Spleen (tissue), 11 donors: ENCODE data around the gene APOBEC2. TPM values are rescaled to one million over a fixed set of nuclear protein-coding genes. Genes with fewer than 3 reads are reported as not detected.

Experiments used
- DNase-seq: peaks from one replicate; pipeline ENCODE4 v3.0.0-alpha.2; 2020
- H3K27ac ChIP-seq, 8 donors: fragments of 200-600 bp; sonication (generic) in 7 of 8; 1 replicate in 4 of 8; 2 replicates in 4 of 8; pipeline versions ENCODE4 v1.5.0 to v1.8.0; 2016 to 2021; ENCODE audit warnings: inconsistent platforms in 4 of 8, mild to moderate bottlenecking in 4 of 8, moderate library complexity in 1 of 8
- H3K27me3 ChIP-seq, 7 donors: fragments of 200-600 bp; sonication (generic) in 6 of 7; replicated peaks in 1 of 7; 1 replicate in 4 of 7; 2 replicates in 3 of 7; pipeline versions ENCODE4 v1.5.0 to v1.8.0; 2016 to 2021; ENCODE audit warnings: inconsistent platforms in 3 of 7, mild to moderate bottlenecking in 1 of 7
- H3K36me3 ChIP-seq, 6 donors: fragments of 200-600 bp; sonication (generic) in 5 of 6; 1 replicate in 4 of 6; 2 replicates in 2 of 6; pipeline versions ENCODE4 v1.5.0 to v1.8.0; 2016 to 2021; ENCODE audit warnings: inconsistent platforms in 2 of 6
- H3K4me1 ChIP-seq, 6 donors: fragments of 200-600 bp; sonication (generic) in 5 of 6; 1 replicate in 3 of 6; 2 replicates in 3 of 6; pipeline versions ENCODE4 v1.5.0 to v1.8.0; 2016 to 2021; ENCODE audit warnings: inconsistent platforms in 3 of 6
- H3K4me3 ChIP-seq, 8 donors: fragments of 200-600 bp; sonication (generic) in 7 of 8; 1 replicate in 4 of 8; 2 replicates in 4 of 8; pipeline versions ENCODE4 v1.5.0 to v1.8.0; 2016 to 2021; ENCODE audit warnings: inconsistent platforms in 4 of 8, mild to moderate bottlenecking in 4 of 8, moderate library complexity in 2 of 8
- H3K9me3 ChIP-seq, 8 donors: fragments of 200-600 bp; sonication (generic) in 7 of 8; 1 replicate in 4 of 8; 2 replicates in 4 of 8; pipeline versions ENCODE4 v1.5.0 to v1.8.0; 2016 to 2021; ENCODE audit warnings: inconsistent platforms in 4 of 8
- POLR2A ChIP-seq, 3 donors: fragments of 450-650 bp; IDR thresholded peaks; one replicate each; pipeline ENCODE4 v1.5.1; 2017; ENCODE audit warnings: antibody characterized with exemption in 3 of 3, mild to moderate bottlenecking in 1 of 3
- POLR2AphosphoS5 ChIP-seq, 3 donors: sonication (generic); formaldehyde crosslinking; IDR thresholded peaks; one replicate each; pipeline ENCODE4 v1.5.1; 2017; ENCODE audit warnings: antibody characterized with exemption in 3 of 3
- WGBS, 5 donors: extraction: QIAGEN DNeasy Blood & Tissue Kit in 3 of 5; methylation state at CpG; one replicate each; pipeline versions ENCODE4 v1.1.5 to v1.1.7; 2013 to 2018; 5-methylcytosine and 5-hydroxymethylcytosine counted together
- intact Hi-C: fragments of 100-400 bp; cut with DNase I; formaldehyde crosslinking; loops from one replicate; pipeline ENCODE4 v1.15.0; 2023; ENCODE audit warnings: low total_unique reads
- polyA plus RNA-seq, 3 donors: library from polyadenylated mRNA; stranded (reverse); fragments of 200-250 nt; gene quantifications; one replicate each; pipeline ENCODE4 v1.2.1, GENCODE V29; 2013
- total RNA-seq, 7 donors: library from RNA; depleted of rRNA in 3 of 7; stranded (reverse); fragments of >200 nt in 3 of 7; fragmentation: NEBNext Ultra II Directional in 4 of 7; extraction: Animal tissue kit (Norgen Biotek cat#: 25700) in 4 of 7; gene quantifications; one replicate each; pipeline versions ENCODE4 v1.1.0 to v1.2.1, GENCODE V29; 2016 to 2021
- TF ChIP-seq, protein P1 (sequence below), 11 experiments: fragments of 200-600 bp in 7 of 11; fragments of 450-650 bp in 4 of 11; sonication (generic) in 4 of 11; IDR thresholded peaks in 8 of 11; conservative IDR thresholded peaks in 3 of 11; 1 replicate in 7 of 11; 2 replicates in 4 of 11; pipeline versions ENCODE4 v1.4.0 to v1.8.0; 2016 to 2021; ENCODE audit warnings: antibody characterized with exemption in 11 of 11, inconsistent platforms in 4 of 11, mild to moderate bottlenecking in 1 of 11
- donor health status: healthy with polysubstance abuse.
- donor health status: DM: no; HTN: no; CAD: no; lungs with moderate emphysema.
- donor health status: DM: no; HTN: no; CAD: no.
- donor health status: Bipolar disorder and iron deficiency.
- donor health status: healthy.
- donor health status: DM: no; HTN: no; CAD: no.
- donor health status: DM: yes; HTN: yes; CAD: no.

Gene APOBEC2
- total and polyA plus RNA-seq, 10 donors = 0.23 TPM; not detected in 9

DNA sequence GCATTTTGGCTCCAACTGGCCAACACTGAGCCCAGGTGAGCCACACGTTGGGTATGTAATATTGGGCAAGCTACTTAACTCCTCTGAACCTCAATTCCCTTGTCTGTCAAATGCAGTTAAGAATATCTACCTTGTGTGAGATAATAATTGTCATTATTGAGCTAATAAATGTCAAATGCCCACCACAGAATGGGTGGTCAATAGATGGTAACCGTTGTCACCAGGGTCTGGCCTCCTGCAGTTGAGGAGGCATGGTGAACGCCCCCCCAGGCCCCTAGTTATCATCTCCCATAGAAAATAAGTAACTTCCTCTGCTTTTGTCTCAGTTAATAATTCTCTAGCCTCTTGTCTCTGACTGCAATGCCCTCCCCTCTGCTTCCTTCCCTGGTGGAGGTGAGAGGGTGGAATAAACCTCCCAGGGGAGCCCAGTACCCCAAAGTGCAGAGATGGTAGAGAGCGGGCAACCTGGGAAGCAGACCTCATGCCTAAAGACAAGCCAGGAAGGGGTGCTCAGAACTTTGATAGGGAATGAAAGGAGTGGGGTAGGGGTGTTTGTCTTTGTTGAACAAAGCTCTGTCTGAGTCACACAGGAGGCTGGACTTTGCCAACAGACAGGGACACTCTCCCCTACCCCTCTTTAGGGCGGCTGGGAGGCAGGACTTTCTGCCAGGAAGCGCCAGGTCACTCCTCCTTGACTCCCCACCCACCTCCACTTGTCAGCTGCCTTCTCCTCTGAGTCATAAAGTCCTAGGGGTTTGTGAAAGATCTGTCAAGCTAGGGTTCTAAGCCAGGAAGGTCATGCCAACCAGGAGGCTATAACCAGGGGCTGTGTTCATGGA, 12.7 kb upstream of the APOBEC2 start:
- Histone ChIP-seq H3K27me3 (no peaks in the 10 kb centered on the region), H3K27ac (no peak overlapping the region), H3K4me3 (no peak overlapping the region), H3K9me3 (no peaks in the 10 kb centered on the region), H3K4me1 (no peaks in the 10 kb centered on the region), H3K36me3 (peaks cover 0 to 10% (median 0%) of the 10 kb centered on the region in 6 donors)
- intact Hi-C loops = no loop called here
- DNase-seq = no peak
- 67 to 73% (median 71%) methylated on average over 6 of the region's 6 CpGs for WGBS, 5 donors
- TF ChIP-seq POLR2A (IDR thresholded peaks at IDR 0.05) (no peak), POLR2AphosphoS5 (IDR thresholded peaks at IDR 0.05) (no peak)
- TF ChIP-seq, protein P1, sequence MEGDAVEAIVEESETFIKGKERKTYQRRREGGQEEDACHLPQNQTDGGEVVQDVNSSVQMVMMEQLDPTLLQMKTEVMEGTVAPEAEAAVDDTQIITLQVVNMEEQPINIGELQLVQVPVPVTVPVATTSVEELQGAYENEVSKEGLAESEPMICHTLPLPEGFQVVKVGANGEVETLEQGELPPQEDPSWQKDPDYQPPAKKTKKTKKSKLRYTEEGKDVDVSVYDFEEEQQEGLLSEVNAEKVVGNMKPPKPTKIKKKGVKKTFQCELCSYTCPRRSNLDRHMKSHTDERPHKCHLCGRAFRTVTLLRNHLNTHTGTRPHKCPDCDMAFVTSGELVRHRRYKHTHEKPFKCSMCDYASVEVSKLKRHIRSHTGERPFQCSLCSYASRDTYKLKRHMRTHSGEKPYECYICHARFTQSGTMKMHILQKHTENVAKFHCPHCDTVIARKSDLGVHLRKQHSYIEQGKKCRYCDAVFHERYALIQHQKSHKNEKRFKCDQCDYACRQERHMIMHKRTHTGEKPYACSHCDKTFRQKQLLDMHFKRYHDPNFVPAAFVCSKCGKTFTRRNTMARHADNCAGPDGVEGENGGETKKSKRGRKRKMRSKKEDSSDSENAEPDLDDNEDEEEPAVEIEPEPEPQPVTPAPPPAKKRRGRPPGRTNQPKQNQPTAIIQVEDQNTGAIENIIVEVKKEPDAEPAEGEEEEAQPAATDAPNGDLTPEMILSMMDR (IDR thresholded peaks at IDR 0.05 in 8 of 11, conservative IDR thresholded peaks at IDR 0.05 in 3 of 11) = no peak

DNA sequence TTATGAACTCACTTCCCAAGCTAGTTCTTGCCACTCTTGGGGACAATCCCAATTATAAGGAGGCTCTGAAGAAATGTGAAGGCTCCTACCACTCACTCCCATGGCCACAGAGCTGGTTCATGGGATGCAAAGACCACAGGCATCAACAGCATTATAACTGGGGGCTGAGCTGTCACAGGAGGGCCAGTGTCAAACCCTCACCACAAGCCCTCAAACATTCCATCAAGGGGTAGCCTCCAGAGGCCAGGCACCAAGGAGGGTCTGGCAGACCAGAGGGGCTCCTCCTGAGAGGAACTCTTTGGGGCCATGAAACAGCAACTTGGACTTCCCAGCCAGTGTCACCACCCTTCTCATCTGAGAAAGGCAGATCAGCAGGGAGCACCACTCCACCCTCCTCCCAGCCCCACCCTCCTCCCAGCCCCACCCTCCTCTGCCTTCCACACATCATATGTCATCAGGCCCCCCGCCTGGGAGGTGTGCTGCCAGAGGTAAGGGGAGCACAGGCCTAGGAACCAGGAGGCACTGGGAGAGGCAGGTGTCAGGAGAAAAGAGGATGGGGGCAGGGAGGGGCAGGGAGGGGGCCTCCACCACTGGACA, 12.0 kb upstream of the APOBEC2 start:
- TF ChIP-seq, protein P1 (IDR thresholded peaks at IDR 0.05 in 8 of 11, conservative IDR thresholded peaks at IDR 0.05 in 3 of 11) = no peak
- no peak for TF ChIP-seq POLR2AphosphoS5 (IDR thresholded peaks at IDR 0.05)
- TF ChIP-seq POLR2A (IDR thresholded peaks at IDR 0.05) = no peak
- peaks cover 0 to 11% (median 0%) of the 10 kb centered on the region in 6 donors for H3K36me3 ChIP-seq
- DNase-seq = no peak
- WGBS, 5 donors = 67 to 91% (median 76%) methylated on average over 1 of the region's 1 CpG
- no peak overlapping the region for H3K27ac ChIP-seq
- no peaks in the 10 kb centered on the region for H3K4me1 ChIP-seq
- intact Hi-C loops = no loop called here
- H3K27me3 ChIP-seq = no peaks in the 10 kb centered on the region
- H3K4me3 ChIP-seq = no peak overlapping the region
- H3K9me3 ChIP-seq = no peaks in the 10 kb centered on the region

DNA sequence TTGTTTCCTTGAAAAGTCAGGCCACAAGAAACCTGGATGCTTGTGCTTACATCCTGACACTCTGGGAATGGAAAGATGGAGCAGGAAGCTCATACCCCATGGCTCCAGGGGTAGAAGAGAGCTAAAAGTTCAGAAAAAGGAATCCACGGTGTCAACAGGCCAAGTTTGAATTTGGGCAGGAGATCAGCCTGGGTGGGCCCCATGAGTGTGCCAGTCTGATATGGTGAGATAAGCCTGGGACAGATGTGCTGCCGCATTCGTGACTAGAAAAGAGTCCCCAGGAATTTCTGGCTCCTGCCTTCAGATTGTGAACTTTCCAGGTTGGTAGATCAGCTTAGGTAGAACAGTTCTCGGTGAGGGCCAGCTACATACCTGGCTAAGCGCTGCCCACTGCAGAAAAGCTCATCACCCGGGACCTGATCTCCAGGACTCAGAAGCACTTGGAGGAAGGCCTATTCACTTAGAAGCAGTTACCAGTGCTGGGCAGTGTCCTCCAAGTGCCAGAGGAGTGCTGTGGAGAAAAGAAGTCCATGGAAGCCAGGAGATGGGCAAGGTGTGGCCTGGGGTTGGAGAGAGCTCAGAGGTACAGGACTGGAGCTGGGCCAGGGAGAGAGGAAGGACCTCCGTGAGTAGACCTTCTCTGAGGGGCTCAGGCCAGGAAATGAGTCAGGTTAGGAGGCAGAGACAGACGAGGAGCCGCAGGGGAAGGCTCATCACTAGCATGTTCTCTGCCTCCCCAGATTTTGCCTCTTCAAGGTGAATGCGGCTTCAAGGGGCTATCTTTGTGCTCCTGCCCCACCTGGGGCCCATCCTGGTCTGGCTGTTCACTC, 10.6 kb upstream of the APOBEC2 start, which contains the start of gene TSPO2:
TSPO2 (plus strand) TSS at position 242 of the 830 bp plus-strand sequence; CDS start at position 761, 519 bp downstream.
- Histone ChIP-seq H3K9me3 (no peaks in the 10 kb centered on the region), H3K4me1 (no peaks in the 10 kb centered on the region), H3K27me3 (no peaks in the 10 kb centered on the region), H3K4me3 (no peak within 1 kb of the TSS), H3K27ac (no peak within 1 kb of the TSS), H3K36me3 (peaks cover 0 to 17% (median 0%) of the 10 kb centered on the region in 6 donors)
- TF ChIP-seq, protein P1 (IDR thresholded peaks at IDR 0.05 in 8 of 11, conservative IDR thresholded peaks at IDR 0.05 in 3 of 11) = no peak
- TF ChIP-seq POLR2AphosphoS5 (IDR thresholded peaks at IDR 0.05) (no peak), POLR2A (IDR thresholded peaks at IDR 0.05) (no peak)
- intact Hi-C loops = no loop called here
- WGBS, 5 donors = 82 to 96% (median 85%) methylated on average over 10 of the region's 10 CpGs
- DNase-seq = no peak
